NT2/D1 (cell line): ENCODE data around the gene SDK1.

Experiments
- YY1 ChIP-seq: IDR thresholded peaks from 2 replicates; pipeline ENCODE4 v1.6.1; 2011; ENCODE audit not compliant: insufficient read length, insufficient read depth
- ZNF274 ChIP-seq: IDR thresholded peaks from 2 replicates; pipeline ENCODE4 v1.6.1; 2011; ENCODE audit warnings: mild to moderate bottlenecking, low read depth, low read length

- no peak for TF ChIP-seq YY1
- no peak for TF ChIP-seq ZNF274
Measured at GRCh38 chr7:3549601-3550000, 248.5 kb downstream of the SDK1 start.
